NCI-H524 treated with DMSO at 0.1 percent for 48 hours (cell line): ENCODE measurements around the gene NTM.

Experiments
- DNase-seq: peaks from one replicate; lab custom pipeline; 2025; lab: John Stamatoyannopoulos, UW

NTM gene

GRCh38 chr11:131373095-131373725 is 2.8 kb downstream of the NTM start:
- DNase-seq: no peak

- DNase-seq: no peak
Measured at GRCh38 chr11:131373756-131374155, 3.3 kb downstream of the NTM start.

GRCh38 chr11:131375421-131375820 is 5.0 kb downstream of the NTM start:
- DNase-seq: no peak

- DNase-seq: no peak
Measured at GRCh38 chr11:131375915-131376314, 5.5 kb downstream of the NTM start.

GRCh38 chr11:131378931-131379330 is 8.5 kb downstream of the NTM start:
- DNase-seq: no peak

- DNase-seq: no peak
Measured at GRCh38 chr11:131385763-131386390, 15.5 kb downstream of the NTM start.

- no peak for DNase-seq
Measured at GRCh38 chr11:131386408-131386807, 16.0 kb downstream of the NTM start.

GRCh38 chr11:131388030-131388429 is 17.6 kb downstream of the NTM start:
- no peak for DNase-seq

GRCh38 chr11:131389582-131389981 is 19.2 kb downstream of the NTM start:
- no peak for DNase-seq

GRCh38 chr11:131391176-131391575 is 20.8 kb downstream of the NTM start:
- no peak for DNase-seq

GRCh38 chr11:131392528-131393255 is 22.3 kb downstream of the NTM start:
- peak; percentile 67 for DNase-seq

- DNase-seq: peak; percentile 53
Measured at GRCh38 chr11:131393691-131394090, 23.3 kb downstream of the NTM start.

GRCh38 chr11:131397675-131398074 is 27.3 kb downstream of the NTM start:
- DNase-seq: peak; percentile 61

GRCh38 chr11:131402040-131402439 is 31.6 kb downstream of the NTM start:
- DNase-seq: no peak

- no peak for DNase-seq
Measured at GRCh38 chr11:131404010-131404409, 33.6 kb downstream of the NTM start.

- DNase-seq: no peak
Measured at GRCh38 chr11:131408025-131408640, 37.7 kb downstream of the NTM start.

GRCh38 chr11:131409345-131409744 is 38.9 kb downstream of the NTM start:
- no peak for DNase-seq

GRCh38 chr11:131411636-131412035 is 41.2 kb downstream of the NTM start:
- DNase-seq: no peak

GRCh38 chr11:131412061-131412460 is 41.6 kb downstream of the NTM start:
- DNase-seq: no peak

- no peak for DNase-seq
Measured at GRCh38 chr11:131413217-131413616, 42.8 kb downstream of the NTM start.

GRCh38 chr11:131418189-131418588 is 47.8 kb downstream of the NTM start:
- DNase-seq: no peak

- no peak for DNase-seq
Measured at GRCh38 chr11:131421066-131421855, 50.8 kb downstream of the NTM start.
